Measurements from ENCODE around the gene PHETA2. TPM values are rescaled to one million over a fixed set of nuclear protein-coding genes. Genes with fewer than 3 reads are reported as not detected.

The PHETA2 gene
- total and polyA plus RNA-seq, 10 donors: 3.1 to 11.5 (median 7.9) TPM

- TF ChIP-seq CTCF (IDR thresholded peaks at IDR 0.05 in 8 of 11, conservative IDR thresholded peaks at IDR 0.05 in 3 of 11) (no peak), POLR2A (IDR thresholded peaks at IDR 0.05) (no peak), POLR2AphosphoS5 (IDR thresholded peaks at IDR 0.05) (no peak)
- intact Hi-C loops (cut with DNase I; ENCODE audit: low total_unique reads): no loop called here
- peaks cover 0 to 73% (median 52%) of the 10 kb centered on the region in 6 donors for H3K36me3 ChIP-seq
These were observed 7.8 kb upstream of the PHETA2 start for GRCh38 chr22:42066126-42066761.

GRCh38 chr22:42066937-42067336 lies 7.1 kb upstream of the PHETA2 start:
- Histone ChIP-seq H3K4me1 (peaks cover 13 to 38% (median 25%) of the 10 kb centered on the region in 6 donors), H3K9me3 (no peaks in the 10 kb centered on the region), H3K27me3 (replicated peaks in 1 of 7) (no peaks in the 10 kb centered on the region), H3K36me3 (peaks cover 0 to 66% (median 46%) of the 10 kb centered on the region in 6 donors), H3K4me3 (no peak overlapping the region), H3K27ac (no peak overlapping the region)
- peak; percentile 66 for DNase-seq
- no peak for TF ChIP-seq POLR2A (IDR thresholded peaks at IDR 0.05)
- intact Hi-C loops (cut with DNase I; ENCODE audit: low total_unique reads): no loop called here
- 89 to 100% (median 97%) methylated on average over 2 to 10 of the region's 10 CpGs for WGBS, 5 donors

More at GRCh38 chr22:42066126-42066761, 7.8 kb upstream of the PHETA2 start:
- Histone ChIP-seq H3K27ac (no peak overlapping the region), H3K4me3 (no peak overlapping the region), H3K9me3 (no peaks in the 10 kb centered on the region), H3K4me1 (peaks cover 10 to 31% (median 18%) of the 10 kb centered on the region in 6 donors), H3K27me3 (replicated peaks in 1 of 7) (no peaks in the 10 kb centered on the region)
- DNase-seq: peak; percentile 63
- 94 to 99% (median 96%) methylated on average over 7 of the region's 7 CpGs for WGBS, 5 donors

- Histone ChIP-seq H3K9me3 (no peaks in the 10 kb centered on the region), H3K36me3 (peaks cover 0 to 58% (median 38%) of the 10 kb centered on the region in 6 donors), H3K4me3 (no peak overlapping the region), H3K27ac (no peak overlapping the region), H3K4me1 (peaks cover 13 to 45% (median 26%) of the 10 kb centered on the region in 6 donors), H3K27me3 (replicated peaks in 1 of 7) (no peaks in the 10 kb centered on the region)
- DNase-seq: peak; percentile 62
- TF ChIP-seq POLR2AphosphoS5 (IDR thresholded peaks at IDR 0.05): no peak
- no peak for TF ChIP-seq CTCF (IDR thresholded peaks at IDR 0.05 in 8 of 11, conservative IDR thresholded peaks at IDR 0.05 in 3 of 11)
- TF ChIP-seq POLR2A (IDR thresholded peaks at IDR 0.05): no peak
- WGBS, 5 donors: 86 to 93% (median 90%) methylated on average over 11 to 14 of the region's 14 CpGs
- intact Hi-C loops (cut with DNase I; ENCODE audit: low total_unique reads): no loop called here
These were observed 6.3 kb upstream of the PHETA2 start for GRCh38 chr22:42067671-42068251.

- intact Hi-C loops (cut with DNase I; ENCODE audit: low total_unique reads): no loop called here
- Histone ChIP-seq H3K4me3 (no peak overlapping the region), H3K27ac (no peak overlapping the region), H3K4me1 (peaks cover 14 to 50% (median 27%) of the 10 kb centered on the region in 6 donors), H3K36me3 (peaks cover 0 to 53% (median 34%) of the 10 kb centered on the region in 6 donors), H3K9me3 (no peaks in the 10 kb centered on the region), H3K27me3 (replicated peaks in 1 of 7) (no peaks in the 10 kb centered on the region)
- no peak for TF ChIP-seq CTCF (IDR thresholded peaks at IDR 0.05 in 8 of 11, conservative IDR thresholded peaks at IDR 0.05 in 3 of 11)
- TF ChIP-seq POLR2AphosphoS5 (IDR thresholded peaks at IDR 0.05): no peak
- TF ChIP-seq POLR2A (IDR thresholded peaks at IDR 0.05): no peak
- DNase-seq: peak; percentile 67
- 85 to 93% (median 89%) methylated on average over 4 of the region's 4 CpGs for WGBS, 5 donors
These were observed 5.8 kb upstream of the PHETA2 start for GRCh38 chr22:42068291-42068690.
